ENCODE measurements around the gene POM121L2. TPM values are rescaled to one million over a fixed set of nuclear protein-coding genes. Genes with fewer than 3 reads are reported as not detected.

POM121L2 gene
- total RNA-seq, 2 donors from 2014 or later = 0.62 TPM; not detected in 1

GRCh38 chr6:27288136-27289044 lies 23.7 kb downstream of the POM121L2 start:
- intact Hi-C loops (cut with DNase I) = no loop called here
- DNase-seq (ENCODE audit: low spot score) = no peak
- TF ChIP-seq CTCF (IDR thresholded peaks at IDR 0.05) (no peak), POLR2AphosphoS5 (IDR thresholded peaks at IDR 0.05) (no peak), POLR2A (IDR thresholded peaks at IDR 0.05) (no peak)
- Histone ChIP-seq H3K4me3 (no peak overlapping the region), H3K36me3 (no peaks in the 10 kb centered on the region), H3K4me1 (replicated peaks) (no peaks in the 10 kb centered on the region), H3K27me3 (replicated peaks; ENCODE audit: insufficient read depth) (peaks cover 75% of the 10 kb centered on the region), H3K27ac (no peak overlapping the region), H3K9me3 (no peaks in the 10 kb centered on the region)
- WGBS = 3% methylated on average over 33 of the region's 33 CpGs

- Histone ChIP-seq H3K4me1 (replicated peaks) (no peaks in the 10 kb centered on the region), H3K27ac (no peak overlapping the region), H3K4me3 (no peak overlapping the region), H3K27me3 (replicated peaks; ENCODE audit: insufficient read depth) (peaks cover 74% of the 10 kb centered on the region), H3K9me3 (no peaks in the 10 kb centered on the region), H3K36me3 (no peaks in the 10 kb centered on the region)
- intact Hi-C loops (cut with DNase I) = no loop called here
- 8% methylated on average over 8 of the region's 8 CpGs for WGBS
- TF ChIP-seq CTCF (IDR thresholded peaks at IDR 0.05) = no peak
- TF ChIP-seq POLR2AphosphoS5 (IDR thresholded peaks at IDR 0.05) = no peak
- TF ChIP-seq POLR2A (IDR thresholded peaks at IDR 0.05) = no peak
- no peak for DNase-seq (ENCODE audit: low spot score)
Observed at GRCh38 chr6:27287751-27288135, 24.3 kb downstream of the POM121L2 start.

- H3K9me3 ChIP-seq = no peaks in the 10 kb centered on the region
- H3K27ac ChIP-seq = no peak overlapping the region
- no peaks in the 10 kb centered on the region for H3K36me3 ChIP-seq
- no peak for TF ChIP-seq CTCF (IDR thresholded peaks at IDR 0.05)
- TF ChIP-seq POLR2AphosphoS5 (IDR thresholded peaks at IDR 0.05) = no peak
- no peak for TF ChIP-seq POLR2A (IDR thresholded peaks at IDR 0.05)
- no peaks in the 10 kb centered on the region for H3K4me1 ChIP-seq (replicated peaks)
- intact Hi-C loops (cut with DNase I) = no loop called here
- H3K4me3 ChIP-seq = no peak overlapping the region
- DNase-seq (ENCODE audit: low spot score) = no peak
- 91% methylated on average over 2 of the region's 2 CpGs for WGBS
- H3K27me3 ChIP-seq (replicated peaks; ENCODE audit: insufficient read depth) = peaks cover 69% of the 10 kb centered on the region
Observed at GRCh38 chr6:27286141-27286540, 25.9 kb downstream of the POM121L2 start.

- DNase-seq (ENCODE audit: low spot score) = no peak
- H3K4me3 ChIP-seq = no peak overlapping the region
- H3K36me3 ChIP-seq = no peaks in the 10 kb centered on the region
- intact Hi-C loops (cut with DNase I) = no loop called here
- WGBS = 14% methylated on average over 16 of the region's 16 CpGs
- H3K4me1 ChIP-seq (replicated peaks) = no peaks in the 10 kb centered on the region
- no peaks in the 10 kb centered on the region for H3K9me3 ChIP-seq
- peaks cover 57% of the 10 kb centered on the region for H3K27me3 ChIP-seq (replicated peaks; ENCODE audit: insufficient read depth)
- TF ChIP-seq CTCF (IDR thresholded peaks at IDR 0.05) = no peak
- no peak for TF ChIP-seq POLR2AphosphoS5 (IDR thresholded peaks at IDR 0.05)
- no peak for TF ChIP-seq POLR2A (IDR thresholded peaks at IDR 0.05)
- H3K27ac ChIP-seq = no peak overlapping the region
Observed at GRCh38 chr6:27283279-27283678, 28.8 kb downstream of the POM121L2 start.

GRCh38 chr6:27281569-27281968 lies 30.5 kb downstream of the POM121L2 start:
- no peak for DNase-seq (ENCODE audit: low spot score)
- H3K27me3 ChIP-seq (replicated peaks; ENCODE audit: insufficient read depth) = peaks cover 51% of the 10 kb centered on the region
- H3K36me3 ChIP-seq = no peaks in the 10 kb centered on the region
- intact Hi-C loops (cut with DNase I) = no loop called here
- WGBS = 17% methylated on average over 1 of the region's 1 CpG
- H3K4me1 ChIP-seq (replicated peaks) = no peaks in the 10 kb centered on the region
- TF ChIP-seq POLR2AphosphoS5 (IDR thresholded peaks at IDR 0.05) (no peak), POLR2A (IDR thresholded peaks at IDR 0.05) (no peak), CTCF (IDR thresholded peaks at IDR 0.05) (no peak)
- no peaks in the 10 kb centered on the region for H3K9me3 ChIP-seq
- H3K27ac ChIP-seq = no peak overlapping the region
- H3K4me3 ChIP-seq = no peak overlapping the region
